ENCODE measurements around the gene CXCL14. TPM values are rescaled to one million over a fixed set of nuclear protein-coding genes. Genes with fewer than 3 reads are reported as not detected.

CXCL14 gene
- total and polyA plus RNA-seq, 2 of the 4 experiments (the other 2 are of a cell fraction) = not detected

GRCh38 chr5:135568923-135569360, 9.8 kb downstream of the CXCL14 start:
- no peak overlapping the region for H4K8ac ChIP-seq (ENCODE audit: low read depth in 2 of 2, low read length in 2 of 2)
- no peaks in the 10 kb centered on the region for H3K4me1 ChIP-seq (ENCODE audit: control insufficient read depth, insufficient read depth, low read length)
- intact Hi-C loops (cut with micrococcal nuclease) = loop anchor here (10.0 kb wide), 1 partner anchor 646 kb away; no protein-coding TSS in a partner anchor
- H3K23ac ChIP-seq (ENCODE audit: low read depth, low read length) = no peak overlapping the region
- POLR2A ChIA-PET (ENCODE audit: unreplicated experiment) = no interaction called here
- H2BK120ac ChIP-seq (ENCODE audit: low read depth, low read length) = no peak overlapping the region
- H3K9me1 ChIP-seq (ENCODE audit: insufficient read depth, low read length) = no peaks in the 10 kb centered on the region
- H3K56ac ChIP-seq (ENCODE audit: extremely low read depth, insufficient read depth, low read length) = no peak overlapping the region
- no peak overlapping the region for H3K18ac ChIP-seq (ENCODE audit: low read depth, low read length)
- DNase-seq (no peak), ATAC-seq (ENCODE audit: low read depth) (no peak)
- peaks cover 24% of the 10 kb centered on the region for H3K27me3 ChIP-seq (ENCODE audit: control insufficient read depth, insufficient read depth, low read length)
- dilution Hi-C loops (cut with HindIII; ENCODE audit: low sequenced_read_pairs, unreplicated experiment) = loop anchor here (25.0 kb wide), 1 partner anchor 107 kb away; the partner anchor contains the start of gene TIFAB
- H3K9me3 ChIP-seq (ENCODE audit: control insufficient read depth, insufficient read depth, low read length) = no peaks in the 10 kb centered on the region
- CTCF ChIA-PET = interaction anchor here (1.3 to 5.4 kb wide), 3 partner anchors 16 to 261 kb away, joined by 3 to 56 read pairs (median 4); no protein-coding TSS in a partner anchor
- no peak overlapping the region for H3K4me2 ChIP-seq (ENCODE audit: low read depth, low read length)
- in situ Hi-C loops (cut with MboI; ENCODE audit: low sequenced_read_pairs) = loop anchor here (10.0 to 25.0 kb wide), 2 partner anchors 266 to 643 kb away; partner anchors contain the start of gene SLC25A48
- no peak for TF ChIP-seq MAZ (IDR thresholded peaks at IDR 0.05; ENCODE audit: borderline replicate concordance, low read depth, low read length)
- TF ChIP-seq SMC3 (IDR thresholded peaks at IDR 0.05; ENCODE audit: low read depth, low read length) = no peak
- no peak for TF ChIP-seq RAD21 (IDR thresholded peaks at IDR 0.05; ENCODE audit: low read length)
- TF ChIP-seq NFE2L2 (IDR thresholded peaks at IDR 0.05; ENCODE audit: low read depth, low read length) = no peak
- TF ChIP-seq CEBPB (IDR thresholded peaks at IDR 0.05; ENCODE audit: low read depth, low read length) = no peak
- TF ChIP-seq MXI1 (IDR thresholded peaks at IDR 0.05; ENCODE audit: borderline replicate concordance, low read depth, low read length) = no peak
- no peak for TF ChIP-seq POLR2A (IDR thresholded peaks at IDR 0.05; ENCODE audit: low read depth, low read length)
- no peak for TF ChIP-seq CTCF (conservative IDR thresholded peaks at IDR 0.05; ENCODE audit: low read depth, low read length)
- no peak for TF ChIP-seq MAFK (IDR thresholded peaks at IDR 0.05; ENCODE audit: low read depth, low read length)
- no peak for TF ChIP-seq USF2 (IDR thresholded peaks at IDR 0.05; ENCODE audit: low read depth, low read length)
- TF ChIP-seq ELK1 (IDR thresholded peaks at IDR 0.05; ENCODE audit: borderline replicate concordance, low read depth, low read length) = no peak
- TF ChIP-seq BHLHE40 (IDR thresholded peaks at IDR 0.05; ENCODE audit: low read depth, low read length) = no peak
- TF ChIP-seq RCOR1 (IDR thresholded peaks at IDR 0.05; ENCODE audit: insufficient replicate concordance, low read length) = no peak
- TF ChIP-seq CHD1 (IDR thresholded peaks at IDR 0.05; ENCODE audit: low read depth, low read length) = no peak
- TF ChIP-seq RFX5 (IDR thresholded peaks at IDR 0.05; ENCODE audit: low read depth, low read length) = no peak
- no peak overlapping the region for H3K4me3 ChIP-seq (ENCODE audit: insufficient read depth, low read depth, low read length)
- H3K79me1 ChIP-seq (ENCODE audit: low read depth in 1 of 2, low read length in 2 of 2) = no peaks in the 10 kb centered on the region
- no peak overlapping the region for H3K27ac ChIP-seq (ENCODE audit: insufficient read depth, low read length)
- H3K36me3 ChIP-seq (ENCODE audit: control insufficient read depth, insufficient read depth, low read length) = no peaks in the 10 kb centered on the region
- 65% methylated on average over 5 of the region's 5 CpGs; no CpG with 5 or more reads in 1 of the 2 experiments for WGBS, 2 experiments (ENCODE audit: extremely low coverage in 2 of 2, insufficient read length in 1 of 2)
- no peak overlapping the region for H4K5ac ChIP-seq (ENCODE audit: low read depth, low read length)
- H3K14ac ChIP-seq (replicated peaks; ENCODE audit: low read depth, low read length) = no peak overlapping the region
- no peak overlapping the region for H2AFZ ChIP-seq (replicated peaks; ENCODE audit: low read length, poor library complexity)
- BruUV-seq (replicated peaks) = no TSS peak
- H3K4ac ChIP-seq (ENCODE audit: low read depth, low read length) = no peak overlapping the region
- no peak overlapping the region for H2AK9ac ChIP-seq (replicated peaks; ENCODE audit: low read depth, low read length, poor library complexity)
- no peak overlapping the region for H2BK5ac ChIP-seq (ENCODE audit: low read depth, low read length, poor library complexity, severe bottlenecking)
- no peak overlapping the region for H2BK20ac ChIP-seq (ENCODE audit: low read depth, low read length)
- H4K20me1 ChIP-seq (ENCODE audit: insufficient read depth, low read length) = no peaks in the 10 kb centered on the region
- H2BK15ac ChIP-seq (ENCODE audit: low read depth, low read length) = no peak overlapping the region
- H2AK5ac ChIP-seq (ENCODE audit: low read depth, low read length) = no peak overlapping the region
- H3K9ac ChIP-seq (ENCODE audit: low read depth, low read length) = no peak overlapping the region
- H4K91ac ChIP-seq (ENCODE audit: insufficient read depth, low read depth, low read length) = no peak overlapping the region

Data from IMR-90 (cell line).